Rectal smooth muscle tissue (tissue), 1 donor: ENCODE data around the gene RAB8B.
"Not testable (repeated sequence)": the region's sequence is repeated elsewhere in the genome, so short reads cannot be mapped to it uniquely, and the experiment has no call there.

Experiments
- H3K27ac ChIP-seq: one replicate; pipeline ENCODE4 v1.7.0; 2013; ENCODE audit warnings: low read depth, low read length, inconsistent platforms
- H3K27me3 ChIP-seq: one replicate; pipeline ENCODE4 v1.7.0; 2013; ENCODE audit warnings: low read length; ENCODE audit not compliant: control insufficient read depth, insufficient read depth
- H3K36me3 ChIP-seq: one replicate; pipeline ENCODE4 v1.7.0; 2013; ENCODE audit warnings: low read length; ENCODE audit not compliant: control insufficient read depth, insufficient read depth
- H3K4me1 ChIP-seq: one replicate; pipeline ENCODE4 v1.7.0; 2013; ENCODE audit warnings: low read length; ENCODE audit not compliant: control insufficient read depth, insufficient read depth
- H3K4me3 ChIP-seq: one replicate; pipeline ENCODE4 v1.7.0; 2013; ENCODE audit warnings: low read length
- H3K9ac ChIP-seq: one replicate; pipeline ENCODE4 v1.7.0; 2013; ENCODE audit warnings: low read length

The RAB8B gene

DNA sequence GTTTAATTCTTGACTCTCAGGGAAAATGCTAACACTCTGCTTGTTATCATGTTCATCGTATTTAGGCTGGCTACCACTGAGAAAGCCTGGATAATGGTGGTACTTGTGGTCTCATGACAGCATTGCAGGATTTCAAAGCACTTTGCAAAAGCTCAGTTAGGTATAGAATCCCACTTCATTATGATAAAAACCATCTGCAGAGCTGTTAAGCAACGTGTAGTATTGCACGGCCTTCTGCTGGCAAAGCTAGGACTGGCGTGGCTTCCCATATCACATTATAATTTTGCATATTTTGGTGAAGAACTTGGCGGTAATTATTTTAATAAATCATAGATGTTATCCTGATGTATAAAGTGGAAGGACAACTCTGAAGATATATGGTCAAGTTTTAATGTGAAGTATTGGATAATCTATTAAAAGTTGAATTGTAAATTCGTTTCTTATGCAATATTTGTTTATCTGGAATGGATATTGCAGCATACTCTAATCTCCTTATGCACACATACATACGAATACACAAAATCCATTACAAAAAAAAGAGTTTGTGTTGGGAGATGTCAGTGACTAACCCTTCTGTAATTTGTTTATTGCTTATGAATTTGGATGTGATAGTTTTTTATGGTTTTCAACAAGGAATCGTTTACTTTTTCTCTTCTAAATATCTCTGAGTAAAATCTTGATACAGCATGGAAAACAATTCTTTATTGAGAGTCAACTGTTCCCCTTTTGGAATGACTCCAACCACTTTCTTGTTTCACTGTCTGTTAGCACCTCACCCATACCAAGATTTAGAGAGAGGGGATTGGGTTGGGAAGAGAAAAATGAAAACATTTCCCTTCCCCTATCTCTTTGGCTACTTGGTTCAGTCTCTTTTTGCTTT lies 9.2 kb downstream of the RAB8B start:
- Histone ChIP-seq H3K27me3 (no peaks in the 10 kb centered on the region), H3K4me1 (peaks cover 18% of the 10 kb centered on the region), H3K4me3 (no peak overlapping the region), H3K9ac (no peak overlapping the region), H3K36me3 (no peaks in the 10 kb centered on the region), H3K27ac (no peak overlapping the region)

- Histone ChIP-seq H3K4me1 (peaks cover 5% of the 10 kb centered on the region), H3K27ac (no peak overlapping the region)
These were observed 11.3 kb downstream of the RAB8B start for GRCh38 chr15:63200464-63201249.

DNA sequence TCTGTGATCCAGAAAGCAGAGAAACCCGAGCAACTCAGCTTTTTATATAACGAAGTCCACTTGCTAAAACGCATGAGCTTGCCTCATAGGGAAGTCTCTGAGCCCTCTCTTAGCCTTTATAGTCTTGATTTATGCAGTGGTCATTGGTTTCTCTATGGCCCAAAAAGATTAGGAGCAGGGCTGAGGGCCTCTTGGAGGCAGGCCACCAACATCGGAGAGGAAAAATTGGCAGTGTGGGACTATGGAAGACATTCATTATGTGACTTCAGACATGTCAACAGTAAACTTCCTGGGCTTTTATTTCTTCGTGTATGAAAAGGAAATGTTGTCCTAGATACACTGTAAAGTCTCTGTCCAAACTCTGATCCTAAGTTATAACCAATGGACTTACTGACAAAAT lies 13.5 kb downstream of the RAB8B start:
- no peak overlapping the region for H3K27ac ChIP-seq
- H3K27me3 ChIP-seq = no peaks in the 10 kb centered on the region
- no peaks in the 10 kb centered on the region for H3K4me1 ChIP-seq

More at GRCh38 chr15:63200464-63201249, 11.3 kb downstream of the RAB8B start:
- Histone ChIP-seq H3K27me3 (no peaks in the 10 kb centered on the region), H3K36me3 (no peaks in the 10 kb centered on the region), H3K9ac (no peak overlapping the region), H3K4me3 (no peak overlapping the region)

DNA sequence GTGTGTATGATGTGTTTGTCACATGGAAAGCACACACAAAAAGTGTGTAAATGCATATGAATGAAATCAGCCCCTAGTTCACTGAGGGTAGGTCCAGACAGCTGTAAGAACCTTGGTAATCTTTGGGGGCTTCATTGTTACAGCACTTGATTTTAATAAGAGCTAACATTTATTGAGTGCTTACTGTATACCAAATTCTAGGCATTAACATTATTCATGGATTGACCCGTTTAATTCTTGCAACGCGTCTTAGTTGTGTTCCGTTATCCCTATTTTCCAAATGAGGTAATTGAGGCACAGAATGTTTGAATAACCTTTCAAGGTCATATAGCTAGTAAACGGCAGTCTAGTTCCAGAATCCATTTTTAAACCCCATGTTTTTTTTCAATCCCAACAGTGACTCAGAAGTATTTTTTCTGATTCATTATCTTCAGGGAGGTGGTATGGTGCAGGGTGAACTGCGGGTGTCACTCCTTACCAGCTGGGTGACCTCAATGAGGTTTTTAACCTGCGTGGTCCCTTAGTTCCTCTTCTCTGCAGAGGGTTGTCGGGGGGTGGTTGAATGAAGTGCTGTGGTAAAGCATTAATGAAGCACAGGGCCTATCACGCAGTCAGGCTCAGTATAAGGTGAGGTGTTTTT lies 14.2 kb downstream of the RAB8B start:
- H3K27ac ChIP-seq = no peak overlapping the region
- H3K27me3 ChIP-seq = no peaks in the 10 kb centered on the region
- no peaks in the 10 kb centered on the region for H3K4me1 ChIP-seq
- no peak overlapping the region for H3K9ac ChIP-seq
- no peak overlapping the region for H3K4me3 ChIP-seq
- no peaks in the 10 kb centered on the region for H3K36me3 ChIP-seq

More for the DNA sequence above, 13.5 kb downstream of the RAB8B start:
- no peak overlapping the region for H3K4me3 ChIP-seq
- H3K36me3 ChIP-seq = no peaks in the 10 kb centered on the region
- no peak overlapping the region for H3K9ac ChIP-seq

DNA sequence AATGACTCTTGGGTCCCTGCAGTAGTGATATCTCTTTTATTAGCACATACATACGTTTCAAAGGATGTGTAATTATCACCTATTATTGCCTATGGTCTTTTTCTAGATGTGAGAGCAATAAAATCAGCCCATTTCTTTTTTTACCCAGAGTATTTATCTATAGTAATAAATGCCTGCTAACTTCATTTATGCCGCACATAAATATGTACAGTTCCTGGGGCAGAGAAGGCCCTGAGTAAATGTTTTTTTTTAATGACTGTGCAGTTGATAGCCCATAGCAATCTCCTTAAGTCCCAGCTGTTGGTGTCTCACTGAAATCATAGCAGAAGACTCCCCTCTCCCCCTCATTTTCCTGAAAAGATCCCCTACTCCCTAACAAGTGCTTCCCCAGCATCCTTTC lies 16.7 kb downstream of the RAB8B start:
- Histone ChIP-seq H3K27me3 (no peaks in the 10 kb centered on the region), H3K36me3 (no peaks in the 10 kb centered on the region), H3K27ac (no peak overlapping the region), H3K4me3 (no peak overlapping the region), H3K4me1 (no peaks in the 10 kb centered on the region), H3K9ac (no peak overlapping the region)

DNA sequence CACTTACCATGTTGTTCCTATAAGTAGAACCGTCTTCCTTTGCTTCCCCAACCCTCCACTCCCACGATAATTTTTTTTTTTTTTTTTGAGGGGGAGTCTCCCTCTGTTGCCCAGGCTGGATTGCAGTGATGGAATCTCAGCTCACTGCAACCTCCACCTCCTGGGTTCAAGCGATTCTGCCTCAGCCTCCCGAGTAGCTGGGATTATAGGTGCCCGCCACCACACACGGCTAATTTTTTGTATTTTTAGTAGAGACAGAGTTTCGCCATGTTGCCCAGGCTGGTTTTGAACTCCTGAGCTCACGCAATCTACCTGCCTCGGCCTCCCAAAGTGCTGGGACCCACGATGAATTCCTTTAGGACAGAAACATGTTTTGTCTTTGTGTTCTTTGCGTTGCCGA lies 19.4 kb downstream of the RAB8B start:
- H3K9ac ChIP-seq, H3K4me3 ChIP-seq, H3K4me1 ChIP-seq, H3K27ac ChIP-seq, H3K27me3 ChIP-seq, H3K36me3 ChIP-seq: not testable (repeated sequence)

- H3K36me3 ChIP-seq = no peaks in the 10 kb centered on the region
- H3K4me3 ChIP-seq = no peak overlapping the region
- peaks cover 3% of the 10 kb centered on the region for H3K4me1 ChIP-seq
- no peak overlapping the region for H3K27ac ChIP-seq
- no peaks in the 10 kb centered on the region for H3K27me3 ChIP-seq
- no peak overlapping the region for H3K9ac ChIP-seq
These were observed 21.0 kb downstream of the RAB8B start for GRCh38 chr15:63210151-63211091.

DNA sequence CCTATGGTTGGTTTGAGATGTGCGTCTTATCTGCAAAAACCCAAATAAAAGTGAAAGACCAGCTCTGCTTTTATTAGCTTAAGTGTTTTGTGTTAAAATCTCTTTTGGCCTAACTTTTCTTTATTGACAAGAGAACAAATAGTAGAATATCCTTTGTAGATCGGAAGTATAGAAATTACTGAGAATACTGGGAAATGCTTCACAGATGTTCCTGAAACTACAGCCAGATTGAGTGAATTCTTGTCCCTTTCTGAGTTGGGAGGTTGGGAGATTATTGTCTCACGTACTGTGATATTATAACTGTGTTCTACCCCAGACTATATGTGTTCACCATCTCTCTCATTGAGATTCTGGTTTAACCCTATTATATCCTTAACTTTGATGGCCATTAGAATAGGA lies 21.7 kb downstream of the RAB8B start:
- Histone ChIP-seq H3K27ac (no peak overlapping the region), H3K4me1 (peaks cover 3% of the 10 kb centered on the region), H3K36me3 (no peaks in the 10 kb centered on the region), H3K4me3 (no peak overlapping the region), H3K9ac (no peak overlapping the region), H3K27me3 (no peaks in the 10 kb centered on the region)

DNA sequence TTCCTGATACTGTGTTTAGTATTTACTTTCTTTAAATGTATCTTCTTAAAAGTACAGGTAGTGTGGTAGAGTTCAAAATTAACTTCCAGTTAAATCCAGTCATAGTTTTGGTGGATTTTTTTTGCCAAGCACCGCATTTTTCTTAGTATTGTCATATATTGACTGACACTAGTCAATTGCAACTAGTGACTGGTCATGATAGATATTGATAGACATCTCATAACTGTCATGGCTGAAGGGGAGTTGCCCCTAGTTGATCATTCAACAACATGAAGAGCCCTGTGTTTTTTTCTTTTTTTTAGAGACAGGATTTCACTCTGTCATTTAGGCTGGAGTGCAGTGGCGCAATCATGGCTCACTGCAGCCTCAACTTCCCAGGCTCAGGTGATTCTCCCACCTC lies 22.1 kb downstream of the RAB8B start:
- no peaks in the 10 kb centered on the region for H3K27me3 ChIP-seq
- peaks cover 3% of the 10 kb centered on the region for H3K4me1 ChIP-seq
- no peak overlapping the region for H3K4me3 ChIP-seq
- no peaks in the 10 kb centered on the region for H3K36me3 ChIP-seq
- H3K9ac ChIP-seq = no peak overlapping the region
- H3K27ac ChIP-seq = no peak overlapping the region

DNA sequence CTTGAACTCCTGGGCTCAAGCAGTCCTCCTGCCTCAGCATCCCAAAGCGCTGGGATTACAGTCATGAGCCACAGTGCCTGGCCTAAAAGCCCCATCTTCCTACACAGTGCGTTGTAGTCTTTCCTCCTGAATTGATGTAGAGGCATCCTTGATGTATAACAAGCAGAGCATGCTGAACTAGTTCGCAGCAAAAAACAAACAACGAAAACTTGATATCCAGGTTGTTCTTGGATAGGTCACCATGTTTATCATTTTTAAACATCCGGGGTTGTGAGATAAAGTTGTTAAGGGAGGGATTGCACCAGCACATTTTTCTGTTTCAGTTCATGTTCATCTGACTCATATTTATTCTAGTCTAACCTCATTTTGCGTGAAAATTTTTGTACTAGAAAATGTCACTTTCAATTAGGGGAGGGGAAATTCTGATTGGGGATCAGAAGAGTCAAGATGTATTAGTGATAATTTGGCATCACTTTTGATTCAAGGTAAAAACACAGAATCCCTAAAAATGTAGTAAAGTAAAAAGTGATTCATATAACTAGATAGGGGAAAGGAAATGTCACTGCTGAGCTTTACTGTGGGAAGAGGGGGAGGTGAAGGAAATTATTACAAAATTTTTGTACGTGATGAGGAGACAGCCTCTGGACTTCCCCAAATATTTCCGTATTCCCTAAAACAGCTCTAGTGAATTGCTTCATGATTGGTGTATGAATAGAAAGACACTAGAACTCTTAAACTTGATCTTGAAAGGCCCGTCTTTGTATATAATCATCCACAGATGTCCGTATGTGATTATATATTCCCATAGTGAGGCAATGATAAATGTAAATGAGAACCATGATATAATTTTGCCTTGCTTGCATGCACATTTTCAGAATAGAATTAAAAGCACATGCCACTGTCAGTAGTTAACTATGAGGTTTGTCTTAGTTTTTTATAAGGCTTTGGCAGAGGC lies 22.9 kb downstream of the RAB8B start:
- Histone ChIP-seq H3K27me3 (no peaks in the 10 kb centered on the region), H3K36me3 (no peaks in the 10 kb centered on the region), H3K27ac (no peak overlapping the region), H3K4me3 (no peak overlapping the region), H3K4me1 (peaks cover 3% of the 10 kb centered on the region), H3K9ac (no peak overlapping the region)
